NOMO-1 treated with DMSO at 0.1 percent for 48 hours (cell line): ENCODE measurements around the gene NR2F1-AS1.

Source experiments
- DNase-seq: peaks from one replicate; lab custom pipeline; 2025; ENCODE audit not compliant: unreplicated experiment; lab: John Stamatoyannopoulos, UW

Gene NR2F1-AS1

GRCh38 chr5:93580927-93581445 lies at the start of gene NR2F1-AS1:
TSS of gene NR2F1-AS1 (minus strand) at chr5:93581219.
- no peak for DNase-seq

- no peak for DNase-seq
These were observed 45.8 kb upstream of the NR2F1-AS1 start for GRCh38 chr5:93626801-93627200.

- DNase-seq, result no peak
These were observed 42.1 kb upstream of the NR2F1-AS1 start for GRCh38 chr5:93623153-93623552.

GRCh38 chr5:93622240-93622885 lies 41.3 kb upstream of the NR2F1-AS1 start:
- peak; percentile 26 for DNase-seq

- DNase-seq, result no peak
These were observed 40.3 kb upstream of the NR2F1-AS1 start for GRCh38 chr5:93621327-93621798.

GRCh38 chr5:93620487-93621326 lies 39.7 kb upstream of the NR2F1-AS1 start:
- DNase-seq, result peak; percentile 68

GRCh38 chr5:93616538-93617174 lies 35.6 kb upstream of the NR2F1-AS1 start:
- no peak for DNase-seq

- no peak for DNase-seq
These were observed 31.8 kb upstream of the NR2F1-AS1 start for GRCh38 chr5:93612855-93613243.

GRCh38 chr5:93611976-93612854 lies 31.2 kb upstream of the NR2F1-AS1 start:
- peak; percentile 49 for DNase-seq

- no peak for DNase-seq
These were observed 30.4 kb upstream of the NR2F1-AS1 start for GRCh38 chr5:93611273-93611975.

- DNase-seq, result no peak
These were observed 29.7 kb upstream of the NR2F1-AS1 start for GRCh38 chr5:93610581-93611272.

- no peak for DNase-seq
These were observed 28.7 kb upstream of the NR2F1-AS1 start for GRCh38 chr5:93609762-93610161.

- DNase-seq, result no peak
These were observed 27.8 kb upstream of the NR2F1-AS1 start for GRCh38 chr5:93608855-93609254.

GRCh38 chr5:93607367-93608258 lies 26.6 kb upstream of the NR2F1-AS1 start:
- peak; percentile 40 for DNase-seq

- no peak for DNase-seq
These were observed 25.3 kb upstream of the NR2F1-AS1 start for GRCh38 chr5:93606382-93606752.

GRCh38 chr5:93604644-93605515 lies 23.9 kb upstream of the NR2F1-AS1 start:
- DNase-seq, result no peak
